Measurements from ENCODE around the gene ITGAX. TPM values are rescaled to one million over a fixed set of nuclear protein-coding genes. Genes with fewer than 3 reads are reported as not detected.
"Not testable (repeated sequence)": the region's sequence is repeated elsewhere in the genome, so short reads cannot be mapped to it uniquely, and the experiment has no call there.

The ITGAX gene
- total RNA-seq, 1 donor, result not detected

DNA sequence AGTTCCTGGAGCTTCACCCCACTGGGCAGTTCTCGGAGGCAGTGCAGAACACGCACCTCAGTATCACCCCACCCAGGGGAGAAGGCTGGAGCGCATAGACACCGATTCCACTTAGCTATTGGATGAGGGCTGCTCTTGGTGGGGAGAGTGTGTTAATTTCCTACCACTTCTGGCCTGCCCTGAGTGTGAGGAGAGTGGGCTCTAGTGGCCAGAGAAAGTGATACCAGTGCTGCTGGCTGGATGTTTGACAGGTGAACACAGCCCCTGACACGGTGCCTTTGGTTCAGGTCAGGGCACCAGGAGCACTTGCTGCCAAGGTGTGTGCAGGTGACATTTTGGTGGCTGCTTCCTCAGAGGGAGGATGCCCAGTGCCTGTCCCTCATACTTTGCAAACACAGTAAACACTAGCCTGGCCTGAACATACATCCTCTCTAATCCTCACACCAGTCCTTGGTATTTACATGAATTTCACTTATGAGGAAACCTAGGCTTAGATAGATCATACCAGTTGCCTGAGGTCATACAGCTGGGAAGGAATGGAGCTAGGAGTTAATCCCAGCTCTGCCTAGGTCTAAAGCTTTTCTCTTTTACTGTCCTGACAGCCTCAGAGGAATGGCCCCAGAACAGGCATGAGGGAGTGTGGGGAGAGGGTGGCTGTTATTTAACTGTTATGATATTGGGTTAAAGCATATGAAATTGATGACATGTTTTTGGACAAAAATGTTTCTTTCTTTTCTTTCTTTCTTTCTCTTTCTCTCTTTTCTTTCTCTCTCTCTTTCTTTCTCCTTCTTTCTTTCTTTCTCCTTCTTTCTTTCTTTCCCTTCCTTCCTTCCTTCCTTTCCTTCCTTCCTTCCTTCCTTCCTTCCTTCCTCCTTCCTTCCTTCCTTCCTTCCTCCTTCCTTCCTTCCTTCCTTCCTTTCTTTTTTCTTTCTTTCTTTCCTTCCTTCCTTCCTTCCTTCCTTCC is 21.0 kb upstream of the ITGAX start:
- DNase-seq (ENCODE audit: low read depth), result peak; percentile 9
- TF ChIP-seq, protein P1, sequence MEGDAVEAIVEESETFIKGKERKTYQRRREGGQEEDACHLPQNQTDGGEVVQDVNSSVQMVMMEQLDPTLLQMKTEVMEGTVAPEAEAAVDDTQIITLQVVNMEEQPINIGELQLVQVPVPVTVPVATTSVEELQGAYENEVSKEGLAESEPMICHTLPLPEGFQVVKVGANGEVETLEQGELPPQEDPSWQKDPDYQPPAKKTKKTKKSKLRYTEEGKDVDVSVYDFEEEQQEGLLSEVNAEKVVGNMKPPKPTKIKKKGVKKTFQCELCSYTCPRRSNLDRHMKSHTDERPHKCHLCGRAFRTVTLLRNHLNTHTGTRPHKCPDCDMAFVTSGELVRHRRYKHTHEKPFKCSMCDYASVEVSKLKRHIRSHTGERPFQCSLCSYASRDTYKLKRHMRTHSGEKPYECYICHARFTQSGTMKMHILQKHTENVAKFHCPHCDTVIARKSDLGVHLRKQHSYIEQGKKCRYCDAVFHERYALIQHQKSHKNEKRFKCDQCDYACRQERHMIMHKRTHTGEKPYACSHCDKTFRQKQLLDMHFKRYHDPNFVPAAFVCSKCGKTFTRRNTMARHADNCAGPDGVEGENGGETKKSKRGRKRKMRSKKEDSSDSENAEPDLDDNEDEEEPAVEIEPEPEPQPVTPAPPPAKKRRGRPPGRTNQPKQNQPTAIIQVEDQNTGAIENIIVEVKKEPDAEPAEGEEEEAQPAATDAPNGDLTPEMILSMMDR (IDR thresholded peaks at IDR 0.05; ENCODE audit: insufficient read depth, low read length), result peak; percentile 26
- no peak overlapping the region for H3K4me3 ChIP-seq (ENCODE audit: low read depth, low read length)

DNA sequence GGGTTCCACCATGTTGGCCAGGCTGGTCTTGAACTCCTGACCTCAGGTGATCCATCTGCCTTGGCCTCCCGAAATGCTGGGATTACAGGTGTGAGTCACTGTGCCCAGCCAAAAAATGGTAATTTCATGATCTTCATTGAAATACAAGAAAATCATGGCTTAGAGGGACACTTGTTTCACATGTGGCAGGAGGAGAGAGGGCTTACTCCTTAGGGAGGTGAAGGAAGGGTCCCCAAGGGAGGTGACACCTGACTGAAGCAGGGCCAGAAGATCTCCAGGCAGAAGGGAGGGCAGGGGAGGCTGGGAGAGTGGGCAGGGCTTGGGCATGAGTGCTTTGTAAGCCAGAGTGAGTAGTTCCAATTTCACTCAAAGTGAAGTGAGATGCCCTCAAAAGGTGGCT is 20.0 kb upstream of the ITGAX start:
- no peak for DNase-seq (ENCODE audit: low read depth)
- TF ChIP-seq, protein P1 (IDR thresholded peaks at IDR 0.05; ENCODE audit: insufficient read depth, low read length), result no peak
- H3K4me3 ChIP-seq (ENCODE audit: low read depth, low read length), result no peak overlapping the region

DNA sequence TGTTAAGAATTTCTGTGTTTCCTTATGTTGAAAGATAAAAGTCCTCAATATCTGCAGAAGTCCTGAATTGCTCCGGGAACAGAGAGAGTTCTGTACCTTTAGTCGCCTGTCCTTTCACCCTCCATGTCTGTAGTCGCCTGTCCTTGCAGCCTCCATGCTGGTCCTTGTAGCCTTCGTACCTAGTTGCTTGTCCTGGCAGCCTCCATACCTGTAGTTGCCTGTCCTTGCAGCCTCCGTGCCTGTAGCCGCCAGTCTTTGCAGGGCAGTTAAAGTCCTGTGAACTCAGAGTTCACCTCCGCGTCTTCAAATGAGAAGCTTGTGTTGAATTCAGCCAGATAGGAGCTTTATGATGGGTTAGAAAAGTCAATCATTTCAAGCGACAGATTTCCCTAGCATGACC is 19.5 kb upstream of the ITGAX start:
- H3K4me3 ChIP-seq (ENCODE audit: low read depth, low read length), result no peak overlapping the region
- TF ChIP-seq, protein P1 (IDR thresholded peaks at IDR 0.05; ENCODE audit: insufficient read depth, low read length), result no peak
- DNase-seq (ENCODE audit: low read depth), result no peak

DNA sequence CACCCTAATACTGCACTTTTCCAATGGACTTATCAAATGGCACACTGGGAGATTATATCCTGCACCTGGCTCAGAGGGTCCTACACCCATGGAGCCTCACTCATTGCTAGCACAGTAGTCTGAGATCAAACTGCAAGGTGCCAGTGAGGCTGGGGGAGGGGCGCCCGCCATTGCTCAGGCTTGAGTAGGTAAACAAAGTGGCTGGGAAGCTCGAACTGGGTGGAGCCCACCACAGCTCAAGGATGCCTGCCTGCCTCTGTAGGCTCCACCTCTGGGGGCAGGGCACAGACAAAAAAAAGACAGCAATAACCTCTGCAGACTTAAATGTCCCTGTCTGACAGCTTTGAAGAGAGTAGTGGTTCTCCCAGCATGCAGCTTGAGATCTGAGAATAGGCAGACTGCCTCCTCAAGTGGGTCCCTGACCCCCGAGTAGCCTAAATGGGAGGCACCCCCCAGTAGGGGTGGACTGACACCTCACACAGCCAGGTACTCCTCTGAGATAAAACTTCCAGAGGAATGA is 16.8 kb upstream of the ITGAX start:
- H3K4me3 ChIP-seq (ENCODE audit: low read depth, low read length); DNase-seq (ENCODE audit: low read depth): not testable (repeated sequence)

DNA sequence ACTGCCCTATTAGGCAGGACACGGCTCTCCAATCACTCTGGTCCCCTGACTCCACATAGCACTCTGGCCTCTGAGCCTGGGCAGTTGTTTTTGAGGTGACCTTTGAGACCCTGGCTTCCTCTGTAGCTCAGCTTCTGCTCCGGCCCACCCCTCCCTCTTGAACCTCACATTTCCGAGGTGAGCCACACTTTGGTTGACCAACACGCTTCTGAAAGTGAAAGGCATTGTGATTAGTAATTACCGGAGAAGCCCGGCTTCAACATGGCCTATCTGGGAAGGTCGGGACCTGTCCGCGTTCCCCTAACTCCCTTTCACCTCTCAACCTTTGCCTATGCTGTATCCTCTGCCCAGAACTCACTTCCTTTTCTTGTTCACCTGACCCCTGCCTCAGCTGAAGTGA is 10.3 kb upstream of the ITGAX start:
- no peak overlapping the region for H3K4me3 ChIP-seq (ENCODE audit: low read depth, low read length)
- no peak for DNase-seq (ENCODE audit: low read depth)
- TF ChIP-seq, protein P1 (IDR thresholded peaks at IDR 0.05; ENCODE audit: insufficient read depth, low read length), result no peak

DNA sequence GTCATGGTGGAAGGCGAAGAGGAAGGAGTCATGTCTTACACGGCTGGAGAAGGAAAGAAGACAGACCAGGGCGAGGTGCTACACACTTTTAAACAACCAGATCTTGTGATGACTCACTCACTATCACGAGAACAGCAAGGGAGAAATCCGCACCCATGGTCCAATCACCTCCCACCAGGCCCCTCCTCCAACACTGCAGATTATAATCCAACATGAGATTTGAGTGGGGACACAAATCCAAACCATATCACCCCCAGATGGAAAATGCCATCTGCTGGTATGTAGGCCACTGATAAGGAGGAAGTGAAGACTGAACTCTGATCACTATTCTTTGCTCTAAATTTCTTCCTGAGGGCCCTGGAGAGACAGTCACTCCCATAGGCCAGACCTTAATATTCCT is 7.5 kb upstream of the ITGAX start:
- H3K4me3 ChIP-seq (ENCODE audit: low read depth, low read length), result no peak overlapping the region
- no peak for DNase-seq (ENCODE audit: low read depth)
- TF ChIP-seq, protein P1 (IDR thresholded peaks at IDR 0.05; ENCODE audit: insufficient read depth, low read length), result no peak

DNA sequence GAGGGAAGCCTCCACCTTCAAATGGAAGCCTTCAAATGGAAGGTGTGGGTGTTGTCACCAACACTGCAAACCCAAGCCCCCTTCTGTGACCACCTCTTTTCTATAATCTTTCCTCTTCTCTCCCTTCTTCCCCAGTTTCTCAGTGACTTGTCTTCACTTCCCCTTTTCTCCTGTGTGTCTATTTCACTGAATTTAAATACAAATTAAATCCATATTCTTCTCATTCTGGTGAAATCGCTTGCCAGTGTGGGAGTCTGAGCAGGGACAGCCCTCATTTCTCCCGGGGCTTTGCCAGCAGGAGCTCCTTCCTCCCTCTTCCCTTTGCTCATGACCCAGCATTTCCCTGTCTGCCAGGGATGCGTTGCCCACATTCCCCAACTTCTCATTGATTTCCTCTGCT is 6.4 kb upstream of the ITGAX start:
- TF ChIP-seq, protein P1 (IDR thresholded peaks at IDR 0.05; ENCODE audit: insufficient read depth, low read length), result no peak
- no peak for DNase-seq (ENCODE audit: low read depth)
- no peak overlapping the region for H3K4me3 ChIP-seq (ENCODE audit: low read depth, low read length)

Measured in fibroblast of the aortic adventitia (primary cell).